ENCODE data around the gene AKAP8. TPM values are rescaled to one million over a fixed set of nuclear protein-coding genes. Genes with fewer than 3 reads are reported as not detected.
A peak's percentile ranks its signal among the peaks of the same experiment; 100 is the strongest.

The AKAP8 gene
- total RNA-seq, 4 donors from 2014 or later = 17.4 to 32.4 (median 21.7) TPM

DNA sequence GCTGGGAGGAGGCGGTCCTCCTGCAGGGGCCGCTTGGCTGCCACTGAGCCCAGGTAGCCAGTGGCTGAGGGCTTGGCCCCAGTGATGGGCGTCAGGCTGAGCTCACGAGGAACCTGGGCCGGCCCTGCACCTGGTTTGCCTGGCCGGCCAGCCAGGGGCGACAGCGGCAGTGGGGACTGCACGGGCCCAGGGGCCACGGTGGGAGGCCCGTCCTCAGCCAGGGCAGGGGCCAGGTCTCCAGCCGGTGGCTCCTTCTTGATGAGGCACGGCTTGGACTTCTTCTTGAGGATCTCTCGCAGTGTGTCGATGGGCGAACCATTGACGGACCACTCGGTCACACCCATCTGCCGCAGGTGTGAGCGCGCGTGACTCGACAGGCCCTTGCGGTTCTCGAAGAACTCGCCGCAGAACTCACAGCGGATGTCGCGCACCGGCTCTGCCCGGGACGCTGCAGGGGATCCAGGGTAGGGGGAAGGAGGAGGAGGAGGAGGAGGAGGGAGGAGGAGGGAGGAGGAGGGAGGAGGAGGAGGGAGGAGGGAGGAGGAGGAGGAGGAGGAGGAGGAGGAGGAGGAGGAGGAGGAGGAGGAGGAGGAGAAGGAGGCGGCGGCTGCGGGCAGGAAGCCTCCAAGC lies 45.8 kb upstream of the AKAP8 start:
- Histone ChIP-seq H3K27me3 (no peaks in the 10 kb centered on the region), H3K36me3 (peaks cover 43 to 92% (median 59%) of the 10 kb centered on the region in 3 donors), H3K9me3 (no peaks in the 10 kb centered on the region), H3K27ac (no peak overlapping the region), H3K4me1 (peaks cover 1 to 44% (median 19%) of the 10 kb centered on the region in 3 donors), H3K4me3 (no peak overlapping the region)
- WGBS, 2 donors = 89 to 90% methylated on average over 2 to 9 of the region's 36 CpGs
- no peak for DNase-seq
- TF ChIP-seq POLR2A (IDR thresholded peaks at IDR 0.05) (no peak), CTCF (IDR thresholded peaks at IDR 0.05) (no peak)
- intact Hi-C loops (cut with DNase I) = no loop called here

GRCh38 chr19:15424692-15425272 lies 45.2 kb upstream of the AKAP8 start:
- no peaks in the 10 kb centered on the region for H3K9me3 ChIP-seq
- TF ChIP-seq CTCF (IDR thresholded peaks at IDR 0.05) (no peak), POLR2A (IDR thresholded peaks at IDR 0.05) (no peak)

GRCh38 chr19:15424121-15424520 lies 44.5 kb upstream of the AKAP8 start:
- no peak for DNase-seq
- intact Hi-C loops (cut with DNase I) = no loop called here
- WGBS, 2 donors = 83% methylated on average over 1 to 2 of the region's 13 CpGs

More at GRCh38 chr19:15424692-15425272, 45.2 kb upstream of the AKAP8 start:
- H3K4me1 ChIP-seq = peaks cover 0 to 44% (median 14%) of the 10 kb centered on the region in 3 donors
- peaks cover 43 to 88% (median 59%) of the 10 kb centered on the region in 3 donors for H3K36me3 ChIP-seq
- no peak overlapping the region for H3K27ac ChIP-seq
- H3K27me3 ChIP-seq = no peaks in the 10 kb centered on the region
- WGBS, 2 donors = no CpG with 5 or more reads among the region's 38 CpGs
- H3K4me3 ChIP-seq = no peak overlapping the region
- DNase-seq = no peak
- intact Hi-C loops (cut with DNase I) = no loop called here

GRCh38 chr19:15423130-15423529 lies 43.5 kb upstream of the AKAP8 start:
- no peak for TF ChIP-seq CTCF (IDR thresholded peaks at IDR 0.05)
- TF ChIP-seq POLR2A (IDR thresholded peaks at IDR 0.05) = no peak
- Histone ChIP-seq H3K27ac (no peak overlapping the region), H3K4me1 (peaks cover 5 to 34% (median 15%) of the 10 kb centered on the region in 3 donors), H3K9me3 (no peaks in the 10 kb centered on the region), H3K36me3 (peaks cover 43 to 71% (median 51%) of the 10 kb centered on the region in 3 donors), H3K27me3 (no peaks in the 10 kb centered on the region), H3K4me3 (no peak overlapping the region)
- DNase-seq = no peak
- intact Hi-C loops (cut with DNase I) = no loop called here
- WGBS, 2 donors = 100% methylated on average over 3 to 4 of the region's 6 CpGs

More at GRCh38 chr19:15424121-15424520, 44.5 kb upstream of the AKAP8 start:
- H3K4me1 ChIP-seq = peaks cover 5 to 43% (median 15%) of the 10 kb centered on the region in 3 donors
- H3K9me3 ChIP-seq = no peaks in the 10 kb centered on the region
- no peak for TF ChIP-seq CTCF (IDR thresholded peaks at IDR 0.05)
- no peak for TF ChIP-seq POLR2A (IDR thresholded peaks at IDR 0.05)
- no peak overlapping the region for H3K4me3 ChIP-seq
- H3K27ac ChIP-seq = no peak overlapping the region
- peaks cover 43 to 81% (median 58%) of the 10 kb centered on the region in 3 donors for H3K36me3 ChIP-seq
- H3K27me3 ChIP-seq = no peaks in the 10 kb centered on the region

DNA sequence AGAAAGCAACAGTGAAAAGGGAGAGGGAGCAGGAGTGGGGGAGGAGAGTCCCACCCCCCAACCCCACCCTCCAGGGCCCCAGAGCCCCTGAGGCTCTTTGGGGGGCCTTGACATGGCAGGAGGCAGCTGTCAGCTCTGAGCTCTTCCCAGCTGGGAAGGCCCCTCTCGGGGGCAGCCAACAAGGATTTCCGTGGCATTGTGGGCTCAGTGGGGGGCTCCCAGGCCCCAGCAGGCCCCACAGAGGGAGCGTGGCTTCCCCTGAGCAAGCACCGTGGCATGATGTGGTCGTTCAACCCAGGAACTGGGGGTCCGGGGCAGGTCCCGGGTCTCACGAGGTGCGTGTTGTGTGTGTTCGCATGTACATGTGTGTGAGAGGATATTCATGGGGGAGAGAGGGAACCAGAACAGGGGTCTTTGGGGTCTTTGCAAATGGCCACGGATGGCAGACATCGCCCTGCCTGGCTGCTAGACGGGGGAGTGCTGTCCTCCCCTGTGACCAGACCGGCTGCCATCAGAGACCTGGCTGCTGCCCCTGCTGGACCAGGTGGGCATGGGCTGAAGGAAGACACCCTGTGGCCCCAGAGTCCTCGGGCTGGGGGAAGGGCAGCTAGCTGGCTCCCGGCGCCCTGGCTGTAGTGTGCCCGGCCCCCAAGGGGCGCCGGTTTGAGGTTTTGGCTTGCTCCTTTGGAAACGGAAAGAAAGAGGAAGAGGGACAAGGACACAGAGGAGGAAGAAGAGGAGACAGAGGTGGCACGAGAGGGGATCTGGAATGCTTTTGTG lies 42.9 kb upstream of the AKAP8 start:
- no peak for DNase-seq
- TF ChIP-seq CTCF (IDR thresholded peaks at IDR 0.05) (no peak), POLR2A (IDR thresholded peaks at IDR 0.05) (no peak)
- WGBS, 2 donors = 81 to 90% methylated on average over 5 to 14 of the region's 22 CpGs
- Histone ChIP-seq H3K27ac (peak overlapping the region in 3 of 4 donors; percentile 45 to 77 (median 70)), H3K27me3 (no peaks in the 10 kb centered on the region), H3K4me1 (peaks cover 10 to 41% (median 18%) of the 10 kb centered on the region in 3 donors), H3K36me3 (peaks cover 43 to 65% (median 45%) of the 10 kb centered on the region in 3 donors), H3K4me3 (no peak overlapping the region), H3K9me3 (no peaks in the 10 kb centered on the region)
- intact Hi-C loops (cut with DNase I) = no loop called here

Data from esophagus squamous epithelium (tissue), 5 donors.